H1 (cell line): Measurements from ENCODE around the gene UBE2D3.

ENCODE experiments used
- ATF3 ChIP-seq: IDR thresholded peaks from 2 replicates; pipeline ENCODE4 v1.6.1; 2011; ENCODE audit warnings: low read depth, mild to moderate bottlenecking, low read length; ENCODE audit not compliant: insufficient read depth
- EGR1 ChIP-seq: IDR thresholded peaks from 2 replicates; pipeline ENCODE4 v1.6.1; 2011; ENCODE audit warnings: low read depth, low read length, borderline replicate concordance
- JUN ChIP-seq: IDR thresholded peaks from 2 replicates; pipeline ENCODE4 v1.6.1; 2011; ENCODE audit warnings: low read depth, mild to moderate bottlenecking, improper control_type of control experiment, low read length
- TF ChIP-seq, protein P1 (sequence below), 3 experiments: IDR thresholded peaks; 1 replicate in 2 of 3; 2 replicates in 1 of 3; pipeline versions ENCODE4 v1.5.1 to v1.6.1; 2011; ENCODE audit warnings: low read length in 3 of 3, mild to moderate bottlenecking in 3 of 3, inconsistent platforms in 2 of 3, low read depth in 1 of 3, moderate library complexity in 1 of 3; ENCODE audit not compliant: insufficient read depth in 1 of 3; ENCODE audit errors: control extremely low read depth in 1 of 3

DNA sequence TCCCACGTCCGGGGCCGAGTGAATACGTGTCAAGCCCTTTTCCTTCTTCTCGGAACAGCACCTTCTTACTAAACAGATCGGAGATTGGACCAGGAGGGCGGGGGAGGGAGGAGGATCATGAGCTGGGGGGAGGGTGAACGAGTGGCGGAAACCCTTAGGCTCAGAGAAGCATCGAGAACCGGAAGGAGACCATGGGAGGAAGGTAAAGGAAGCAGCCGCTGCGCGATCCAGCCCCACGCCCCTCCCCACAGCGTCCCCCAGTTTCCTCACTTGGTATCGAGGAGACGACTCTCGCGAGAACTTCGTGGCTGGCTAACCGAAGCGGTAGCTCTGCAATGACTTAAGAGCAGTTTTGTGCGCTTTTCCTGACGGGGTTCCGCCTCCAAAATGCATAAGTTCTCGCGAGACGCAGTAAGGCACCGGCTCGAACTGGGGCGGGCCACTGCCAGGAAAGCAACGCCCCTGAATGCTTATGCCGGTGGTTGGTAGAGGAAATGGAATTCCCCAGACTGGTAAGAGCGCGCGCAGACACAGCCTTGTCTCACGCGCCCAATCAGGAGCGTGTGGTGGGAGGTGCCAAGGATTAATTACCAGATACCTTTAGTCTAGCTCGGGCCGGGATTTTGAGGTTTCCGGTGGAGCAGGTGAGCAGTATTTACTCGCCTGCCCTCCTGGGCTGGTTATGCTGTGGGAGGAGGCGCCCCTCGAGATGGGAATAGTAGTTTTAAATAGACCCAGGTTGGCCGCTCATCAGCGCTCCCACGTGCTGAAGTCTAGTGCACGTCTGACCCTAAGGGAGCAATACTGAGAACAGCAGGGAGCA lies 534 bp upstream of the UBE2D3 start:
- TF ChIP-seq, protein P1, sequence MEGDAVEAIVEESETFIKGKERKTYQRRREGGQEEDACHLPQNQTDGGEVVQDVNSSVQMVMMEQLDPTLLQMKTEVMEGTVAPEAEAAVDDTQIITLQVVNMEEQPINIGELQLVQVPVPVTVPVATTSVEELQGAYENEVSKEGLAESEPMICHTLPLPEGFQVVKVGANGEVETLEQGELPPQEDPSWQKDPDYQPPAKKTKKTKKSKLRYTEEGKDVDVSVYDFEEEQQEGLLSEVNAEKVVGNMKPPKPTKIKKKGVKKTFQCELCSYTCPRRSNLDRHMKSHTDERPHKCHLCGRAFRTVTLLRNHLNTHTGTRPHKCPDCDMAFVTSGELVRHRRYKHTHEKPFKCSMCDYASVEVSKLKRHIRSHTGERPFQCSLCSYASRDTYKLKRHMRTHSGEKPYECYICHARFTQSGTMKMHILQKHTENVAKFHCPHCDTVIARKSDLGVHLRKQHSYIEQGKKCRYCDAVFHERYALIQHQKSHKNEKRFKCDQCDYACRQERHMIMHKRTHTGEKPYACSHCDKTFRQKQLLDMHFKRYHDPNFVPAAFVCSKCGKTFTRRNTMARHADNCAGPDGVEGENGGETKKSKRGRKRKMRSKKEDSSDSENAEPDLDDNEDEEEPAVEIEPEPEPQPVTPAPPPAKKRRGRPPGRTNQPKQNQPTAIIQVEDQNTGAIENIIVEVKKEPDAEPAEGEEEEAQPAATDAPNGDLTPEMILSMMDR (IDR thresholded peaks at IDR 0.05; ENCODE audit: control extremely low read depth in 1 of 3, insufficient read depth in 1 of 3, low read depth in 1 of 3, low read length in 3 of 3): no peak
- no peak for TF ChIP-seq ATF3
- TF ChIP-seq EGR1: no peak
- 0 out of 2 replicates have a peak, but pooled peaks have one; percentile 24 for TF ChIP-seq JUN
